ENCODE measurements around the gene NAV2.
A peak's percentile ranks its signal among the peaks of the same experiment; 100 is the strongest.

NAV2 gene

GRCh38 chr11:19816040-19816439 is 103.4 kb downstream of the NAV2 start:
- DNase-seq = no peak

GRCh38 chr11:19816817-19817216 is 104.2 kb downstream of the NAV2 start:
- peak; percentile 16 for DNase-seq

DNA sequence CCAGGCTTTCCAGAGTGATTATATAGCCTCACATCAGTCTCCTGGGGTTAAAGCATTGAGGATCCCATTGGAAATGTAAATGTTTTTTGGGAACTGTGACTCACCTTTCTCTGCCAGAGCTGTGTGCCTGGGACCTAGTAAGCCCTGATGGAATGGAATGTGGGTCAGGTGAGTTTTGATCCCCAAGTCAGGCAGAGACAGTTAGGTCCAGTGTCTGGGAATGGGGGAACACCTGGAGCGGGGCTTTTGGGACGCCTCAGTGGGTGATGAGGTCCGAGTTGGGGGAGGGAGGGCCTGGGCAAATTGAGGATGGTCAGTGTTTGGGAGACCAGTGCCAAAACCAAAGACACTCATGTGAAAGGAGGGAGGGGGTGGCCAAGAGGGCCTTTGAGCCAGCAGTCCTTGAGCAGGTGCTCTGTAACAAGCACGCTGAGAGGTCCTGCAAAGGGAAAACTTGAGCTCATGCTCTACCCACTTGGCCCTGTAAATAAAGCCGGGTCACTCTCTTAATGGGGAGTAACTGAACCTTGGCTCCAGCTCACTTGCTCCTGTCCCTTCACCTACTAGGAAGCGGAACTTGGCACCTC is 104.7 kb downstream of the NAV2 start:
- no peak for DNase-seq

- no peak for DNase-seq
Measured at GRCh38 chr11:19817870-19818269, 105.2 kb downstream of the NAV2 start.

GRCh38 chr11:19818619-19819018 is 106.0 kb downstream of the NAV2 start:
- DNase-seq = no peak

DNA sequence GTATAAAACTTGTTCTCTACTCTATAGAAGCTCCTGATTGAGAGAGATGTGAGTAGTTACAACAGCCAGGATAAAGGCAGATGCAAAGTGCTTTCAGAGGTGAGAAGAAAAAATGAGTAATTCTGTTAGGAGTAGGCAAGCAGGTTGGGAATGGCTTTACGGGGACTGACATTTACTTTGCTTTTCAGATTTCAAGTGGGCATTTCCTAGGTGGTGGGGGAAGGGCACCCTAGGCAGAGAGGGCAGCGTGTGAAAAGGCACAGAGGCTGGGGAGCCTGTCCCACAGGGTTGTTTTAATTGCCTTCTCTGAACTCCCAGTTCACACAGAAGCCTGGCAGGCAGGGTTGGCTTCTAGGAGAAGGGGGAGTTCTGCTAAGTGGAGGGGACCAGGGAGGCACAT is 106.5 kb downstream of the NAV2 start:
- DNase-seq = no peak

DNA sequence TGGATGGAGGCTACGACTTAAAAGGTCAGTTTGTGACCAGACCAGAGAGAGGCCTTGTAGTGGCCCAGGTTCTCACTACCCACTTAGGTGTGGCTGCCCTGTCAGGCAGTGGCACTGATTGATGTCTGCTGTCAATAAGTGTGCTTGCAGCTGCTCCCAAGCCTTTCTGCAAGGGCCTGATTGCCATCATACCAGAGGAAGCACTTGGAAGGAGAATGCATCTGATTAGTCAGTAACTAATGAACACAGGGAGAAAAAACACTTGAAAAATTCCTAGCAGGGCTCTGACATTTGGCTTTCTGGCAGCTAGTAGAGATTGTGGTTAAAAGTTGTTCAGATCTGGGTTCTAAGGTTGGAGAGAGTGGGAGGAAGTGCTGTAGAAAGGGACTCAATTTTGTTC is 107.5 kb downstream of the NAV2 start:
- DNase-seq = no peak

DNA sequence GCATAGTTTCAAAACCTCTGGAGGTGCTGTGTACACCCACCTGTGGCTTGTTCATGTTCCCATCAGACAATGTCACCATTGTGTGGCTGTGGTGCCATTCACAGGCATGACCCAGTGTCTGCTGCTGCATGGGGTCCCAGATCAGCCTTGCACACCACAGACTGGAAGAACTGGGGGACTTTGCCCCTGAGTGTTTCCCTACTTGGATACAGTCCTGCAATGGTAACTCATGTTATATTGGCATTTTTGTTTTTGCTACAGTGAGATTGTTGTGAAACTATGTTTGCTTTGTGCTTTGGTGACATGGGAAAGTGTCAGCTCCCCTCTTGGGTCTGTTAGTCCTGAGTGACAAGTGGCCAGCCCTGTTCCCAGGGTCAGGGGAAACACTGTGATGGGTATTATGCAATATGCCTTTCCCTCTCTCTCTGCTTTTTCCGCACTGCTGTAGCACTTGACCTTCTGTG is 108.8 kb downstream of the NAV2 start:
- DNase-seq = no peak

DNA sequence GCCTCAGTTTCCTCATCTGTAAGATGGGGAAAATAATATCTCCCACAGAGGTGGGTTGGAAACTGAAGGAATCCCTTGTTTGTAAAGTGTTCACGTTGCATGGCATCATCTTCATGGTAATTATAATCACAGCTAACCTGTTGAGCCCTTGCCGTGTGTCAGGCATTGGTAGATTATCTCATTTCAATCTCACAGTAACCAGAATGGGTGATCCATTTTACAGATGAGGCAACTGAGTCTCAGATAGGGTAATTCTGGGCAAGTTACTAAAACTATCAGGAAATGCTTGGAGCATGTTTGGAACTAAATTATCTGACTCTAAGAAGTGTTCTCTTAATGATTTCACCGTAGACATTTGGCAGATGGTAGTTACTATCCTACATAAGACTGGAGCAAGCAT is 109.4 kb downstream of the NAV2 start:
- DNase-seq = no peak

DNA sequence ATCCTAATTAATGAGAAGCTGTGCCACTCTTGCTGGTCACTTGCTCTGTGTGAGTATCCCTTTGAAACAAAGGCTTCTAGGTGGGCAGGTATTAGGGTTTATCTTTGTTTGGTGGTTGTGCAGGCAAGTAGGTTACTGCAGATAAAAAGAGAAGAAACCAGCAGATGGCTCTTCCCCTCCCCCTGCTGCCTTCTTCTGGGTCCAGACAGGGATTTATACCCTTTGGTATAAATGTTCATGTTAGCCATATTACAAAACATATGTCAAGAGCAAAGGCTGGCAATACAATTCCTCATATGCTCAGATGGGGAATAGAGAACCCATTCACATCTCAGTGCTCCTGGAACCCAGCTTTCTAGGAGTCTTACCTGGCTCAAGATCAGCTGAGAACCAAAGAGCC is 109.9 kb downstream of the NAV2 start:
- no peak for DNase-seq

GRCh38 chr11:19826606-19827005 is 114.0 kb downstream of the NAV2 start:
- no peak for DNase-seq

DNA sequence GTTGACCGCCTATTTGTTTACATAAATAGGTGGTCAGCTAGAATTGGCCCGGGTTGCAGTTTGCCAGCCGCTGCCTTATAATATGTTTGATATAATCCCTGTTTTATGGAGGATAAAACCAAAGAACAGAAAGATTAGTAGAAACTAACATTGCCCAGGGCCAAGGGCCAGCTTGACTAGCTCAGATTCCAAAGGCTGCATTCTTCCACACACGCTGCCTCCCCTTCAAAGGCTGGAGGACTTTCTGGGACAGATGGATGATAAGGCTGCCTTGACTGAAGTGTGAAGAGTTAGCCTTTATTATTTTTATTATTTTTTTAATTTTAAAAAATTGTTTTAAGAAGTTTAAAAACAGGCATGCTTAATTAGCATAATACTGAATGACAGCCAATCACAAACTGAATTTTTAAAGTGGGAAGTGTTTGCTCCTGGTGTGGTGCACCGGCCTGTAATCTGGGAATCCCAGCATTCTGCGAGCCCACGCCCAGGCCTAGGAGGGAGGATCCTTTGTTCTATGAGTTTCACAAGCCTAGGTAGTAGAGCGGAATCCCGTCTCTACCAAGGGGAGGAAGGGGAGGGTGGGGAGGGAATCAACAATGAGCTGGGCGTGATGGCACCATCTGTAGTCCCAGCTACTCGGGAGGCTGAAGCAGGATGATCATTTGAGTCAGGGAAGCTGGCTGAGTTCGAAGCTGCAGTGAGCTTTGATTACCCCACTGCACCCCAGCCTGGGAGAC is 114.9 kb downstream of the NAV2 start:
- no peak for DNase-seq

GRCh38 chr11:19828382-19829108 is 115.9 kb downstream of the NAV2 start:
- no peak for DNase-seq

GRCh38 chr11:19829109-19829837 is 116.6 kb downstream of the NAV2 start:
- DNase-seq = no peak

- DNase-seq = no peak
Measured at GRCh38 chr11:19832086-19832750, 119.6 kb downstream of the NAV2 start.

DNA sequence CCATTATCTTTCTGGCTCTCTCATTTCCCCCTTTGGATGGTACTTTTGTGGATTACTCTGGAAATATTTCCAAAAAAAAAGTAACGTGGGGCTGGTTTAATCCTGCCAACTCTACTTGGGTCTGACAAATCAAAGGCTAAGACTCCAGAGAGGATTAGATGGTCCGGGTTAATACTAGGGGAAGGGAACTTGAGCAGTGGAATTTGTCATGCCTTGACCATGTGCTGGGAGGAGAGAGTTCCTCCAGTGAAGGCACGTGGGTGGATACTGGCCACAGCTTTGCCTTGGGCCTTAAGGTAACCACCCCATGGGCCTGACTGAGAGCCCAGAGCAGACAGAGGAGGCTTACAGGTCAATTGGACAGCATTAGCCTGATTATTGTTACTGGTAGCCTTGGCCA is 120.3 kb downstream of the NAV2 start:
- no peak for DNase-seq

- no peak for DNase-seq
Measured at GRCh38 chr11:19834771-19835170, 122.1 kb downstream of the NAV2 start.

GRCh38 chr11:19836666-19837065 is 124.0 kb downstream of the NAV2 start:
- DNase-seq = no peak

GRCh38 chr11:19838994-19839768 is 126.5 kb downstream of the NAV2 start:
- DNase-seq = no peak

- no peak for DNase-seq
Measured at GRCh38 chr11:19840961-19841360, 128.3 kb downstream of the NAV2 start.

DNA sequence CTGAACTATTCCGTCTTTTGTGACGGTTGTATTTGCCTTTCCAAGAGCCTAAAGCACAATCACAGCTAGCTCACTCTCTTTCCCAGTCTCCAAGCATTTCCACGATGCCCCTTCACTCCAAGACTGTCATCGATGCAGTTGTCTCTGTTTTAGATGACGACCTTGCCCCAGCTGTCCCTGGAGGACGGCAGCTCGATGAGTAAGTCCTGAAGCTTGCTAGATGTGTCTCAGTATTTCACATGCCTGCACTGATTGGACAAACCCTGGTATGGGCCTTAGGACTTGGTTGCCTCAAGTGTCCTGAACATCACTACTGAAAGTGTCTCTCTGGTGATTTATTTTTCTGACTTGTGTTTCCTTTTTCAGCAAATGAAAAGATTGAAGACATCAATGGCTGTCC is 129.9 kb downstream of the NAV2 start:
- no peak for DNase-seq

DNA sequence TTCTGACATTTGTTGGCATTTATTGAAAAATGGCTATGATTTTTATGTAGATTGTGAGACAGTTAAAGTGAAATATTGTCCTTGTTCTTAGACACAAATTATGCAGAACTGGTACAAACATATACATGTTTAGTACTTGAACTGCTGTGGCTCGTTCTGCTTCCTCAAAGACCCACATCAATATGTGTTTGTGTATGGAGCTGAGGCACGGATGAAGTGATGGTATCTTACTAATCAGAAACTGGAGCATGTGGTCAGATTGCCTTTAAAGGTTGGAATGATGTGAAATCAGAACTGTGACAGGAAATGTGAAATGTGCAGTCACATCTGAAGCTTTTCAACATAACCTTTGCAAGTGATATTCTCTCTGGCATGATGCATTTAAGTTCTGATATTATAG is 130.4 kb downstream of the NAV2 start:
- no peak for DNase-seq

All from NCI-H1105 (cell line).